ENCODE data around the gene RTCA. TPM values are rescaled to one million over a fixed set of nuclear protein-coding genes. Genes with fewer than 3 reads are reported as not detected.

RTCA gene
- total RNA-seq, 4 donors from 2014 or later: 22.3 to 32.8 (median 24.8) TPM

GRCh38 chr1:100304921-100305320, 38.9 kb downstream of the RTCA start:
- no peaks in the 10 kb centered on the region for H3K9me3 ChIP-seq
- no peak for TF ChIP-seq CTCF (IDR thresholded peaks at IDR 0.05 in 4 of 5, conservative IDR thresholded peaks at IDR 0.05 in 1 of 5)
- no peak for TF ChIP-seq POLR2A (IDR thresholded peaks at IDR 0.05)
- intact Hi-C loops (cut with DNase I; ENCODE audit: low total_unique reads): no loop called here
- DNase-seq (no peak), ATAC-seq (no peak)
- H3K27me3 ChIP-seq: no peaks in the 10 kb centered on the region
- no peak overlapping the region for H3K4me3 ChIP-seq
- in situ Hi-C loops (cut with MboI; ENCODE audit: low sequenced_read_pairs in 4 of 4): no loop called here
- no peaks in the 10 kb centered on the region for H3K4me1 ChIP-seq
- no peak overlapping the region for H3K27ac ChIP-seq
- no peaks in the 10 kb centered on the region for H3K36me3 ChIP-seq

DNA sequence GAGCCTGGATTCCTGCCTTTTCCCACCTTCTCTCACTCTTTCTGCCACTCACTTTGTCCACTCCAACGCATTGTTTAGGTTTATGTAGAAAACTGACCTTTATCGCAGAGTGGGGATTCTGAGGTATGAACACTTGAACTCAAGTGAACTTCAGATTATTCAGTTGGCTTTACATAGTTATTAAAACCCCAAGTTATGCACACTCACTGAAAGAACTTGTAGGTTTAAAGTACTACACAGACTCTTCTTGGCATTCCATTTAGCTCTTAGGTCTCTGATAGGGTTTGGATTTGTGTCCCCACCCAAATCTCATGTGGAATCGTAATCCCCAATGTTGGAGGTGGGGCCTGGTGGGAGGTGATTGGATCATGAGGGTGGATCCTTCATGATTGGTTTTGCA, 39.9 kb downstream of the RTCA start:
- TF ChIP-seq POLR2A (IDR thresholded peaks at IDR 0.05): no peak
- no peak for TF ChIP-seq CTCF (IDR thresholded peaks at IDR 0.05 in 4 of 5, conservative IDR thresholded peaks at IDR 0.05 in 1 of 5)
- Histone ChIP-seq H3K4me3 (no peak overlapping the region), H3K9me3 (no peaks in the 10 kb centered on the region), H3K27me3 (no peaks in the 10 kb centered on the region), H3K27ac (no peak overlapping the region), H3K36me3 (no peaks in the 10 kb centered on the region), H3K4me1 (no peaks in the 10 kb centered on the region)
- no peak for ATAC-seq
- no peak for DNase-seq
- in situ Hi-C loops (cut with MboI; ENCODE audit: low sequenced_read_pairs in 4 of 4): no loop called here
- intact Hi-C loops (cut with DNase I; ENCODE audit: low total_unique reads): no loop called here

DNA sequence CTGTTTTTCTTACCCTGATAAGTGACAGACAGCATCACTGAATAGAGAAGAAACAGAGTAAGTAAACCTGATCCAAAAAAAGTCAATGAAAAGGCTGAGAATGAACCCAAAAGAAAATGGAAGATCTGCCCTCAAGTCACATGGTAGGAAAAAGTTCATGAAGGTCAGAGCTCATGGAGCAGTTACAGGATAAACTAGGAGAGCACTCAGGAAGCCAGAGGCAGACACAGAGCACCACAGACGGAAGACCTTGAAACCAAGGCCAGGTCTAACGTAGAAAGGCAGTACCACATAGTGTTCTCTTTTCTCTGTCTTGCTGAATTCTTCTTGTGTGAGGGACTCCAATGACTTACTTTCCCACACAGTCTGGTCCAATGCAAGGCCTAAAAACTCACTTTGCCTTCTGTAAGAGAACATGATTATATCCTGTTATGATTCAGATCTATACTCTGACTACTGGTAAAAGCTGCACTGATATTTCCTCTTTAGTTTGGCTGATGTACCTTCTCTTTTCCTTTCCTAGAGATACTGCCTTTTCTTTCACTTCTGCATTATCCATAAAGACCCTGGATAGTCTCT, 40.8 kb downstream of the RTCA start:
- Histone ChIP-seq H3K4me3 (no peak overlapping the region), H3K9me3 (no peaks in the 10 kb centered on the region), H3K27ac (no peak overlapping the region), H3K4me1 (no peaks in the 10 kb centered on the region), H3K36me3 (no peaks in the 10 kb centered on the region), H3K27me3 (no peaks in the 10 kb centered on the region)
- no peak for TF ChIP-seq CTCF (IDR thresholded peaks at IDR 0.05 in 4 of 5, conservative IDR thresholded peaks at IDR 0.05 in 1 of 5)
- no peak for TF ChIP-seq POLR2A (IDR thresholded peaks at IDR 0.05)
- intact Hi-C loops (cut with DNase I; ENCODE audit: low total_unique reads) (no loop called here), in situ Hi-C loops (cut with MboI; ENCODE audit: low sequenced_read_pairs in 4 of 4) (no loop called here)
- no peak for DNase-seq
- ATAC-seq: no peak

GRCh38 chr1:100308777-100309176, 42.8 kb downstream of the RTCA start:
- H3K36me3 ChIP-seq: no peaks in the 10 kb centered on the region
- no peaks in the 10 kb centered on the region for H3K27me3 ChIP-seq
- no peak overlapping the region for H3K27ac ChIP-seq
- in situ Hi-C loops (cut with MboI; ENCODE audit: low sequenced_read_pairs in 4 of 4) (no loop called here), intact Hi-C loops (cut with DNase I; ENCODE audit: low total_unique reads) (no loop called here)
- H3K4me1 ChIP-seq: no peaks in the 10 kb centered on the region
- ATAC-seq (no peak), DNase-seq (no peak)
- no peak for TF ChIP-seq CTCF (IDR thresholded peaks at IDR 0.05 in 4 of 5, conservative IDR thresholded peaks at IDR 0.05 in 1 of 5)
- no peak for TF ChIP-seq POLR2A (IDR thresholded peaks at IDR 0.05)
- no peak overlapping the region for H3K4me3 ChIP-seq
- H3K9me3 ChIP-seq: no peaks in the 10 kb centered on the region

- DNase-seq: no peak
- Histone ChIP-seq H3K4me3 (no peak overlapping the region), H3K9me3 (no peaks in the 10 kb centered on the region), H3K27me3 (no peaks in the 10 kb centered on the region), H3K27ac (no peak overlapping the region), H3K36me3 (no peaks in the 10 kb centered on the region), H3K4me1 (no peaks in the 10 kb centered on the region)
- in situ Hi-C loops (cut with MboI; ENCODE audit: low sequenced_read_pairs in 4 of 4): no loop called here
- TF ChIP-seq CTCF (IDR thresholded peaks at IDR 0.05 in 4 of 5, conservative IDR thresholded peaks at IDR 0.05 in 1 of 5) (no peak), POLR2A (IDR thresholded peaks at IDR 0.05) (no peak)
- ATAC-seq: no peak
- intact Hi-C loops (cut with DNase I; ENCODE audit: low total_unique reads): no loop called here
These were observed 43.8 kb downstream of the RTCA start for GRCh38 chr1:100309863-100310262.

Data from gastrocnemius medialis (tissue), 4 donors.